Panc1 (cell line): ENCODE results near the gene TTC9B.

Experiments used
- POLR2AphosphoS5 ChIP-seq: IDR thresholded peaks from 2 replicates; pipeline ENCODE4 v1.6.1; 2012; ENCODE audit warnings: mild to moderate bottlenecking, low read depth, low read length, moderate library complexity
- REST ChIP-seq, 2 experiments: IDR thresholded peaks; 2 replicates each; pipeline ENCODE4 v1.6.1; 2011 to 2012; ENCODE audit warnings: low read depth in 2 of 2, control low read depth in 1 of 2, low read length in 1 of 2, mild to moderate bottlenecking in 1 of 2, moderate library complexity in 1 of 2; ENCODE audit not compliant: insufficient read depth in 1 of 2
- TF ChIP-seq, protein P1 (sequence below): fragments of 450-650 bp; IDR thresholded peaks from 2 replicates; pipeline ENCODE4 v1.5.1; 2017; ENCODE audit warnings: mild to moderate bottlenecking

DNA sequence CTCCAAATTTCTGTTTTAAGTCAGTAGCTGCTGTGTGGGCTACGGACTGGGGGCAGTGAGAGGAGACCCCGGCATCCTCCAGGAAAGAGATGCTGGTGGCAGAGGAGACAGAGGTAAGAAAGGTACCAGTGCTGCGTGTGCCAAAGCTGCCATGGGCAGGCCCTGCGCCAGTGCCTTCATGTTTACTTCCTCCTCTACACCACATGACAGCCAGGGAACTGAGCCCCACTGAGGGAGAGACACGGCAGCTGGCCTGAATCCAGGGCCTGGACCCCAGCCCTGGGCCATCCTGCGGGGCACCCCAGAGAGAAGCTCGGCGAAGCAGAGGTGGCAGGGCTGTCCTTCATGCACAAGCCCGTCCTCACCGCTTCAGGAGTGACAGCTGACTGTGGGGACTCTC, 31.0 kb upstream of the TTC9B start:
- TF ChIP-seq POLR2AphosphoS5, result no peak
- TF ChIP-seq, protein P1, sequence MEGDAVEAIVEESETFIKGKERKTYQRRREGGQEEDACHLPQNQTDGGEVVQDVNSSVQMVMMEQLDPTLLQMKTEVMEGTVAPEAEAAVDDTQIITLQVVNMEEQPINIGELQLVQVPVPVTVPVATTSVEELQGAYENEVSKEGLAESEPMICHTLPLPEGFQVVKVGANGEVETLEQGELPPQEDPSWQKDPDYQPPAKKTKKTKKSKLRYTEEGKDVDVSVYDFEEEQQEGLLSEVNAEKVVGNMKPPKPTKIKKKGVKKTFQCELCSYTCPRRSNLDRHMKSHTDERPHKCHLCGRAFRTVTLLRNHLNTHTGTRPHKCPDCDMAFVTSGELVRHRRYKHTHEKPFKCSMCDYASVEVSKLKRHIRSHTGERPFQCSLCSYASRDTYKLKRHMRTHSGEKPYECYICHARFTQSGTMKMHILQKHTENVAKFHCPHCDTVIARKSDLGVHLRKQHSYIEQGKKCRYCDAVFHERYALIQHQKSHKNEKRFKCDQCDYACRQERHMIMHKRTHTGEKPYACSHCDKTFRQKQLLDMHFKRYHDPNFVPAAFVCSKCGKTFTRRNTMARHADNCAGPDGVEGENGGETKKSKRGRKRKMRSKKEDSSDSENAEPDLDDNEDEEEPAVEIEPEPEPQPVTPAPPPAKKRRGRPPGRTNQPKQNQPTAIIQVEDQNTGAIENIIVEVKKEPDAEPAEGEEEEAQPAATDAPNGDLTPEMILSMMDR, result no peak
- TF ChIP-seq REST (IDR thresholded peaks at IDR 0.05; ENCODE audit: insufficient read depth in 1 of 2, low read depth in 2 of 2, low read length in 1 of 2), result no peak
